Activated T-cell treated with anti-CD3 and anti-CD28 coated beads for 48 hours (primary cell): Measurements from ENCODE around the gene STAB2.
"Not testable (repeated sequence)": the region's sequence is repeated elsewhere in the genome, so short reads cannot be mapped to it uniquely, and the experiment has no call there.

Source experiments
- DNase-seq: peaks from one replicate; pipeline ENCODE4 v3.0.0-alpha.2; 2020; ENCODE audit warnings: low read depth

STAB2 gene

DNA sequence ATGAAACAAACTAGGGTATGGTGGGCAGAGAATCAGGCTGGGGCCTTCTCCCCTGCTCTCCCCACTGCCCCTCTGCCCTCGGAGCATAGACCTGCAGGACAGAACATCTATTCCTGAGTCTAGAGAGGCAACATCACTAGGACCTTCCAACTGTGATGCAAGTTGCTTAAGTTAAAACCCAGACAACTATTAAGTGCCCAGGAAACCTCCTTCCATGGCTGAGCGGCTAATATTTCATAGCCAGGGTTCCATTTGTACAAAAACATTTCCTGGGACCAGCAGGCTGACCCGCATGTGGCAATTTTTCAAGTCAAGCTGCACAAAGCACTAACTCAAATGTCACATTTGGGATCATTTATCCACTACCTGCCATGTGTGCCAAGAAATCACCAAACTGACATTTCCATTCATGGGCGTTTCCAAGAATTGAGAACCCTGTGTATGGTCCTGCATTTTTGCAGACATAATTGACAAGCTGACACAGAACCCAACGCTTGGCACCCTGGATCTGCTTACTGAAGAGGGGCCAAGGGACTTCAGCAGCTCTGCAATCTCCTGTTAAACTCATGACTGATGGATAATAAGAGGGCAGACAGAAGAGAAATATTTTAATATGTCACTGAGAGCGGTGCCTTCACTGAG is 221.3 kb downstream of the STAB2 start:
- no peak for DNase-seq

DNA sequence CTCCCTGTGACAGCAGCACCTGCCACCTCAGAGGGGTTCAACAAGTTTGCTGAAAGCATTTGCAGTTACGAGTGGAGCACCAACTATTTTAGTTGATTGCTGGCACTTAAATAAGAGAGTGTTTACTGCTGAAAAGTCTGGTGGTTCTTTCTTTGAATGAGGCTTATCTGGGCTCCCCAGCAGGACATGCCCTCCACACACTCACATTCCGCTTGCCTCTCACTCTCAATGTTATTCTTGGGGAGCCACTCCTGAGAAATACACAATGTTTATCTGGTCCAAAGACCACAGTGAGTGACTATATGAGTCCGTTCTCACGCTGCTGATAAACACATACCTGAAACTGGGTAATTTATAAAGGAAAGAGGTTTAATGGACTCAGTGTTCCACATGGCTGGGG is 222.1 kb downstream of the STAB2 start:
- no peak for DNase-seq

DNA sequence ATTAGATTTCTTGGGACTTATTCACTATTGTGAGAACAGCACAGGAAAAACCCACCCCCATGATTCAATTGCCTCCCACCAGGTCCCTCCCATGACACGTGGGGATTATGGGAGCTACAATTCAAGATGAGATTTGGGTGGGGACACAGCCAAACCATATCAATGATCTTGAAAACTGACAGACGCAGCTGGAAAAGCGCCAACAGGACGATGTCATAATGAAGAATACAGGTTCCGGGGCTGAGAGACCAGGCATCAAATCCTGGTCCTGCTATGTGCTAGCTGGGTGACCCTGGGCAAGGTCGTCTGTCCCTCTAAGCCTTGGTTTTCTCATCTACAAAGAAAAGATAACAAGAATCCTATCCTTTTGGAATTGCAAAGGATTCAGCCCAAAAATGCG is 222.6 kb downstream of the STAB2 start:
- DNase-seq: not testable (repeated sequence)

DNA sequence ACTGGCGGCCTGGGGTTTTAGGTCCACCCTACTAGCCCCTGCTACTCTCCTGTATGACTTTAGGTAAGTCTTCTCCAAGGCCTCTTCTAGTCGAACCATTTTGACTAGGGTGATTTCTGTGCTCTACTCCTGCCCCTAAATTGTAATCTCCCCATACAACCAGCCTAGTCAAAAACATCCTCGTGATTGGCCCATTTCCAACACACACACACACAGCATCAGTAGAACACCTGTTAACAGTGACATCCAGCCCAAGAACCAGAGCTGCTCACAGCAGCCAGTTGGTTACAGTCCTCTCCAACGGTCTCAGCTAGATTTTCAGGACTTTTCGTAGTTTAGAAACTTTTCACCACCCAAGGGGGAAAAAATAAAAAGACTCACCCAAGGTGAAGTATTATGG is 223.0 kb downstream of the STAB2 start:
- no peak for DNase-seq

DNA sequence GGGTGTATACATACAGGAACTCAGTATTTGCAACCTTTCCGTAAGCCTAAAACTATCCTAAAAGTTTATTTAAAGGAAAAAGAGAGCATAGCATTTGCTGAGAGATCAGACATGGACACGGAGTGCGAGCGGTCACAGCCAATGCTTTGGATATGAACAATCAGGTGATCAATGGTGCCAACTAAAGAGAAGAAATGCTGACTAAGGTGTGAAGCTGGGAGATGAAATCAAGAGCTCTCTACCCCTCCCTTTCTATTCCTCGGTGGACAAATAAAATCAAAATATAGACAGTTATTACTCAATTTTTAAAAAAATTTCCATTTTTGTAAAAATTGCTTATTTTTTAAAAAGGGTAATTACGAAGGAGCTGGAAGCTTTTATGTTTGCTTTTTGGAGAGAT is 224.7 kb downstream of the STAB2 start:
- no peak for DNase-seq

DNA sequence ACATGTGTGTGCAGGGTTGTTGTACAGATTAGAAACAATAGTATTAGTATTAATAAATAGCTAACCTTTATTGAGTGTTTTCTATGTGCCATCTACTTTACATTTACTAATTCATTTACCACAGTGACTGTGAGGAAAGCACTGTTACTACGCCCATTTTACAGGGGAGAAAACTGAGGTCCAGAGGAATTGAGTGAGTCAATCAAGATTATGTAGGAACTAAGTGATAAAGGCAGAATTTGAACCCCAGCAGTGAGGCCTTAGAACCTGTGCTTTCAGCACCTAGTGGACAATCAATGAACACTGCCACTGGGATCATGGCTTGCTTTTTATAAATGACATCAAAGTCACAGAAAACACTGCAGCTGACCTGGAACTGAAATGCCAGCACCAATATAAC is 225.7 kb downstream of the STAB2 start:
- no peak for DNase-seq

DNA sequence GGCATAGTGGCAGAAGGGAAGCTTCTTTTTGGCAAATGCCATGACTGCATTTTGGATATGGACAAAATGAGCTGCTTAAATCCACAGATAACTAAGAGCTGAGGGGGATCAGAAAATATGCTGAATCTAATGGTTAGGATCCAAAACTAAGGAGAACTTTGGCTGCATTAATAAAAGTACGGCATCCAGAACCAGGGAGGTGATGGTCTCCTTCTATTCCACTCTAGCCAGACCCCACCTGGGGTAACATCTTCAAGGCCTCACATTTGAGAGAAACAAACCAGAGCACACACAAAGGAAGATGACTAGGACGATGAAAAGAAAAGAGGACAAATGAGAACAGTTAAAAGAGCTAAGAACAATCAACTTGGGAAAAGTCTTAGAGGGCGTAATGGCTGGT is 226.4 kb downstream of the STAB2 start:
- no peak for DNase-seq

DNA sequence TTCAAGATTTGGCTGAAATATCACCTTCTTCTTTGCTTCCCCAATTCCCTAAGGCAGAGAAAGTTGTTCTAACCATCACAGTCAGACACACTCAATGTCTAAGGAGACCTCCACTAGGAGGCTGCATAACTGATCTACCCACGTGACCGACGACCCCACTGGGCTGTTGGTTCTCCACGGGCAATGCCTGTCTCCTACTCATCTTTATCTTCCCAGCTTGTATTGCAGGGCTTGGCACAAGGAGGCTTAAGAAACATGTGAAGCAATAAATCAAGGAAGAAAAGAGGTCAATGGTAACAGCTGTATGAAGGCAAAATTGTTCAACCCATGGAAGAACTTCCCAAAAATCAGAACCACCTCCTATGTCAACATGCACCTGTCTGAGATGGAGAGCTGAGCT is 226.9 kb downstream of the STAB2 start:
- DNase-seq: no peak

DNA sequence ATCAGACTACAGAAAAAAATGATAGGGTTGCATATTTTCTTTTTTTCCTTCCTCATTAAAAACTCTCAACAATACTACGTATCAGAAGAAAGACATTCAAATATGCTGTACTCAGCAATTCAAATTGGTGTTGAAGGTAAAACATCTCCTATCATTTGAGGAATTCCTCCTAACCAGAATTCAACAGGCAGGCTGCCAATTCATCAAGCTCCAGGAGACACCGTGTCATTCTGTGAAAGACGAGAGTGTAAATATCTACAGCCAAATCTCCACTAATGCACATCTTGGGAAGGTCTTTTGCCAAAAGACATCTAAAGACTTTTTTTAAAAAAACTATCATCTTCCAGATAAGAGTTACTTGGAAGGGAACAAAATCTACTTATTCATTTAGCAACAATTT is 227.4 kb downstream of the STAB2 start:
- no peak for DNase-seq
